Endometrial microvascular endothelial cells (primary cell): ENCODE results near the gene GRIK4. TPM values are rescaled to one million over a fixed set of nuclear protein-coding genes. Genes with fewer than 3 reads are reported as not detected.

Experiments
- in situ Hi-C: cut with HindIII; loops from 2 replicates; pipeline ENCODE4 v1.10.0; 2017; ENCODE audit warnings: low sequenced_read_pairs, low pct_unique_long_range_greater_than_20kb; ENCODE audit errors: inconsistent ontology term
- total RNA-seq: library from RNA; depleted of rRNA; stranded (reverse); fragments of >200 nt; gene quantifications from one replicate; pipeline ENCODE4 v1.2.3, GENCODE V29; 2015; ENCODE audit errors: inconsistent ontology term

GRIK4 gene
- total RNA-seq, 1 donor from 2014 or later = not detected

DNA sequence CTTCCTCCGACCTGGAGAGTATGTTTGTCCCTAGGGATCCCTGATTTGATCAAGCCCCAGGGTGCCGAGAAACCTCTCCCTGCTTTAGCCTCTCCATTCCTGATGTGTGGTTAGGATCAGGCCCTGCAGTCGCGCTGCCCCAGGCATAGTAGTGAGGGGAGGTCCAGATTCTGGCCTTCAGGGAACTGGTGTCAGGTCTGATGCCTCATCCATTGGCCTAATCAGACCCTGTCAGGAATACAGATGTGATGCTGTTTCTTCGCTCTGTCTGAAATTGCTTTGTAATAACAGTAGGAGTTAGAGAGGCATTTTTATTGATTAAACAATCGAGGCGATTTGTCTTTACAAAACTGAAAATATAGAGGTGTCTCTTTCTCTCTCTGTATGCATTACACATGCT lies 75.2 kb downstream of the GRIK4 start:
- in situ Hi-C loops = no loop called here

- in situ Hi-C loops = no loop called here
Measured at GRCh38 chr11:120587299-120587698, 75.8 kb downstream of the GRIK4 start.

- in situ Hi-C loops = no loop called here
Measured at GRCh38 chr11:120589376-120589775, 77.8 kb downstream of the GRIK4 start.

GRCh38 chr11:120590472-120590871 lies 78.9 kb downstream of the GRIK4 start:
- in situ Hi-C loops = no loop called here

DNA sequence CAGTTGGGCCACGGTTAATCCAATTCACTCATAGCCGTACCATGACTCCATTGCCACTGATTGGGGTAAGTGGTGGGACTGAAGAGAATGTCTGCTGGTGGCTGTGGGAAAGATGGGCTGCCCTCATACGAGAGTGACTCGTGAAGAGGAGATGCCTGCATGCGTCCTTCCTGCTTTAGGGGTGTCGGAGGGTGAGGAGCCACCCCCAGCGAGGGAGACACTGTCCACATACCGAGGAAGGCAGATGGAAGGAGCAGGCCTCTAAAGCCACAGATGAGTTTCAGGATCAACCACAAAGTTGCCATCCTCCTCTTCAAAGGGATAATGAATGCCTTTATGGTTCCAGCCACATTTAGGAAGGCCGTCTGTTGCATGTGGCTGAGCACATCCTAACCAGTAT lies 83.2 kb downstream of the GRIK4 start:
- in situ Hi-C loops = no loop called here

DNA sequence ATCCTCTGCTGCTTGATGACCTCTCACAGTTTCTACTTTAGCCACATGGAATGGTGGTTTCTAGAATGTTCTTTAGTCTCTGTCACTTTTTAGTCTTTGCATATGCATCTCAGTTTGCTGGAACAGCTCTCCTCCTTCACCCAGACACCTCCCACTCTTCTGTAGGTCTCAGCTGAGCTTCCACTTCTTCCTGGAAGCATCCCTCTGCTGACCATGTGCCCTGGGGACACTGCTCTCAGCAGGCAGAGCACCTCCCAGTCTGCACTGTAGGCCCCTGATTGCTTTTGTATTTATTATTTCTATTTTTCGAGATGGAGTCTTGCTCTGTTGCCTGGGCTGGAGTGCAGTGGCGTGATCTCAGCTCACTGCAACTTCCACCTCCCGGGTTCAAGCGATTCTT lies 84.0 kb downstream of the GRIK4 start:
- in situ Hi-C loops = no loop called here

- in situ Hi-C loops = no loop called here
Measured at GRCh38 chr11:120597250-120598215, 86.0 kb downstream of the GRIK4 start.

- in situ Hi-C loops = no loop called here
Measured at GRCh38 chr11:120598517-120599257, 87.1 kb downstream of the GRIK4 start.

- in situ Hi-C loops = no loop called here
Measured at GRCh38 chr11:120599816-120600420, 88.4 kb downstream of the GRIK4 start.

- in situ Hi-C loops = no loop called here
Measured at GRCh38 chr11:120601536-120601935, 90.0 kb downstream of the GRIK4 start.

DNA sequence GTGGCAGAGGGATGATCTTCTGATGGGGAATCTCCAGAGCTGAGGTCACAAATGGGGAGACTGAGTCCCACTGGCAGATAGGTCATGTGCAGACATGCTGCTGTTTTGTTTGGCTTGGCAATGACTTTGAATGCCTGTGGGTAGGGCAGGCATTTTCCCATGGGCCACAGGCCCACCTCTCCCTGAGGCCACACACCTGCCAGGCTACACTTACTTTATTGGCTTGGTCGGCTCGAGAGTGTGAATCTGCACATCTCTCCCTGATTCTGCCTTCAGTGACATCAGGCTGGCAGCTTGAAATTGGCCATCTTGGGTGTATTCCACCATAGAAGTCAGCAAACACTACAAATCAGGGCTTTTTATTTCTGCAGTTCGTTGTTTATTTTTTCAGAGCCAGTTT lies 91.5 kb downstream of the GRIK4 start:
- in situ Hi-C loops = no loop called here

- in situ Hi-C loops = no loop called here
Measured at GRCh38 chr11:120605469-120605868, 93.9 kb downstream of the GRIK4 start.

DNA sequence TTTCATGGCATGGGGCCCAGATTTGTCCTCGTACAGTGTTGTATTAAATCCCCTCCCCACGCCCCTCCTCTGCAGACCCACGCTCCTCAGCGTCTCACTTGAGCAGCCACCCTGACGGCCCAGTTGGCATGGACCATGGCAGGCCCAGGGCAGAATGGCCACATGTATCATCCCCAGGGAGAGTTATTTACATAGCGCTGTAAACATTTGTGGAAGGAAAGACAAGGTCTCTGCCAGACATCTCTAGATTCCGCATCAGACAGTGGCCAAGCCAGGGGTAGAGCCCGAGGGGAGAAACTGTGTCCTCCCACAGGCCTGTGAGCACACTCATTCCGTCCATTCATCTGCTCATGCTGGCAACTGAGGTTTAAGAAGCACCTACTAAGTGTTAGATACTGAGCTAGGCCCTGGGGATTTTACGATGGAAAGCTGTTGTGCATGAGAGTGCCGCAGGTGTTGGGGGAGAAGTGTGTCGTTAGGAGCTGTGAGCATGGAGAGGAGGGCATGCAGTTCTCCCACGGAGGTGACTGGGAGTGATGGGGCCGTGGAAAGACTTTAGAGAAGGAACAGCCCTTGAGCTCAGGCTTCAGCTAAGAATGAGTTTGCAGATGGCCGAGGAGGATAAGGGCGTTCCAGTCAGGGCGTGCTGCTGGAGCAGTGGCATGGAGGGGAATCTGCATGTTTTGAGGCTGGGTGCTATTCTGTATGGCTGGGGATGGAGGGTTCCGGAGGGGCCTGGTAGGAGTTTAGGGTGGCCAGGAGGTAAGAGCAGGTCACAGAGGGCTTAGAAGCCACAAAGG lies 94.9 kb downstream of the GRIK4 start:
- in situ Hi-C loops = no loop called here

DNA sequence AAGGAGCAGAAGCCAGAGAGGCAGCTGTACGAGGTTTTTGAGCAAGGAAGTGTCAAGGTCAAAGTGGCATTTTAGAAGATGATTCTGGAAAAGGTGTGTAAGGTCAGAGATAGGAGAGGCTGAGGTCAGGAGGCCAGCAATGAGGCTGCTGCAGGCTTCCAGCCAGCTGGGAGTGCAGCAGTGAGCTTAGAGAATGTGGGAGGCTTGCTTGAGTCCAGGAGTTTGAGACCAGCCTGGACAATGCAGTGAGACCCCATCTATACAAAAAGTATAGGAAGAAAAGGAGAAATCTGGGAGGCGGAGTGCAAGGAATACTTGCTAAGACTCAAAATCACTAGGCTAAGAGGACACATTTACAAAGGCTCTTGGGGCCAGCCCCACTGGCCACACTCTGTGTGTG lies 96.5 kb downstream of the GRIK4 start:
- in situ Hi-C loops = no loop called here

DNA sequence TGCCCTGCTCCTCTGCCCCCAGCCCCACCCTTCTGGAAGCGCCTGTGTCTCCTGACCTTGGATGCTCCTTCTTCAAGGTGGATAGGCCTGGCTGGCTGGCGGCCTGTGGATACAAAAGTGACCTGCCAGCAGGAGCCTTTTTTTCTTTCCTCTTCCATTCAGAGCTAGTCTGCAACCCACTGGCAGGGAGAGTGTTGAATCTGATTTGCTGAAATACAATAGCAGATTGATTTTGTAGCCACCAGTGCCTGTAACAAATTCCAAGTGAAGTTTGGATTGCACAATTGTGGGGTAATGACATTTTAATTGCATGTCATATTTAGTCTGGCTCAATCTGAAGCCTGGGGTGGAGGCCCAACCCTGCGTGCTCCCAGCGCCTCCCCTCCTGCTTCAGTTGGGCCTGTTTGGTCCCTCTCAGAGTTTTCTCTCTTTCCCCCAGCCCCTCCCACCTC lies 97.2 kb downstream of the GRIK4 start:
- in situ Hi-C loops = no loop called here

- in situ Hi-C loops = no loop called here
Measured at GRCh38 chr11:120610111-120610510, 98.6 kb downstream of the GRIK4 start.

GRCh38 chr11:120611581-120611980 lies 100.0 kb downstream of the GRIK4 start:
- in situ Hi-C loops = no loop called here

DNA sequence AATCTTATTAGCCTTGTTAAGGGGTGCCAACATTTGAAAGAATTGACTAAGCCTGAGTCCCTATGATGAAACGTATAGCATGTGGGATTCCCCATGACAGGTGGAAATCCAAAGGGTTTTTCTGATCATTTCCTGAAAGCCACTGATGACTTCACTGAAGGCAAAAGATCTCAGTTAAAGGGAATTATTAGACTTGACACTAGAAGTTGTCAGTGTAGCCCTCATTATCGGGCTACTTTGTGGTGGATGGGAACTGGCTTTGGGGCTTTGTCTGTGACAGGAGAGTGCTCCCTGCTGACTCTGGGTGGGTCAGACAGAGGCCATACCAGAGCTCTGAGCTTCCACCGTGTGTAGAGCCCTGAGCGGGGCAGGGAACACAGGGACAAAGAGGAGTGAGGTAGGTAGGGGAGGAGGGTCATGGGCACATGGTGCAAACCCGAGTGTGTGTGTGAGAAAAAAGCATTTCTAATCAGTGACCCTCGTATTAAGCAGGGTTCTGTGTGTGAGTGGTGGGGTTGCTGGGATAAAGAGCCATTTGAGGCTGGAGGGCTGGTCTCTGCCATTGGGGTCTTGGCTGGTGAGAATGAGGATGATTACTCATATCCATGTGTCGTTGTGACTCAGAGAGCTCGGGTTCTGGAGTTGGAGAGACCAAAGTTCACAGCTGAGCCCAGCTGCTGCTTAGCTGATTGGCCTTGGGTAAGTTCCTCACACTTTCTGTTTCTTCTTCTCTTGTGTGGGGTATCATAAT lies 101.1 kb downstream of the GRIK4 start:
- in situ Hi-C loops = no loop called here
